ENCODE data around the gene SPATA16. TPM values are rescaled to one million over a fixed set of nuclear protein-coding genes. Genes with fewer than 3 reads are reported as not detected.

The SPATA16 gene
- total and polyA plus RNA-seq, 2 experiments from 2014 or later = not detected

- TF ChIP-seq ZNF462 (CRISPR knock-in tag; IDR thresholded peaks at IDR 0.05) (no peak), REST (IDR thresholded peaks at IDR 0.05; ENCODE audit: unreplicated experiment) (no peak), EZH2phosphoT487 (IDR thresholded peaks at IDR 0.05; ENCODE audit: unreplicated experiment) (no peak)
Measured at GRCh38 chr3:172981407-172981983, 159.5 kb downstream of the SPATA16 start (continued).

- no peak overlapping the region for H2AFZ ChIP-seq
- no peak for DNase-seq (ENCODE audit: low spot score)
- H3K27ac Mint-ChIP-seq = no peak overlapping the region
- H3K4me2 ChIP-seq = no peak overlapping the region
- no peaks in the 10 kb centered on the region for H3F3A ChIP-seq (replicated peaks; ENCODE audit: low read depth)
- H3K36me3 Mint-ChIP-seq (ENCODE audit: low read depth) = no peaks in the 10 kb centered on the region
- no peaks in the 10 kb centered on the region for H3K36me3 ChIP-seq (ENCODE audit: insufficient read depth)
- no peak overlapping the region for H3K4me3 Mint-ChIP-seq
- peaks cover 4% of the 10 kb centered on the region; the same call in 1 of the 2 replicates for H3K4me1 ChIP-seq (ENCODE audit: insufficient read depth)
- H3K79me2 ChIP-seq (replicated peaks; ENCODE audit: insufficient read depth) = no peaks in the 10 kb centered on the region
- H4K20me1 ChIP-seq (replicated peaks; ENCODE audit: insufficient read depth) = no peaks in the 10 kb centered on the region
- no peaks in the 10 kb centered on the region for H3K27me3 ChIP-seq (ENCODE audit: insufficient read depth)
- H3K9me2 ChIP-seq (ENCODE audit: insufficient read depth) = no peaks in the 10 kb centered on the region
- no peaks in the 10 kb centered on the region for H3K27me3 Mint-ChIP-seq (ENCODE audit: insufficient read depth, low read depth, poor library complexity)
- H3K4me1 Mint-ChIP-seq = peaks cover 6% of the 10 kb centered on the region; the same call in 2 of the 3 replicates
- no peak for ATAC-seq
- H3K27ac ChIP-seq (ENCODE audit: low read depth) = no peak overlapping the region
- H3K9me3 Mint-ChIP-seq = no peaks in the 10 kb centered on the region
- no peak overlapping the region for H3K4me3 ChIP-seq
- TF ChIP-seq CTCF (conservative IDR thresholded peaks at IDR 0.05; ENCODE audit: low read depth in 2 of 2) (no peak), EZH2phosphoT487 (IDR thresholded peaks at IDR 0.05; ENCODE audit: unreplicated experiment) (no peak), REST (IDR thresholded peaks at IDR 0.05; ENCODE audit: unreplicated experiment) (no peak), JUNB (IDR thresholded peaks at IDR 0.05; ENCODE audit: unreplicated experiment) (no peak), ZNF114 (CRISPR knock-in tag; IDR thresholded peaks at IDR 0.05) (no peak), CREB1 (CRISPR knock-in tag; IDR thresholded peaks at IDR 0.05; ENCODE audit: low read depth) (no peak), POLR2AphosphoS5 (IDR thresholded peaks at IDR 0.05; ENCODE audit: low read depth) (no peak)
Measured at GRCh38 chr3:172980849-172981248, 160.2 kb downstream of the SPATA16 start.
